Dermis blood vessel endothelial cell (primary cell): Measurements from ENCODE around the gene B4GALNT3. TPM values are rescaled to one million over a fixed set of nuclear protein-coding genes. Genes with fewer than 3 reads are reported as not detected.

Experiments
- DNase-seq: peaks from one replicate; pipeline ENCODE4 v3.0.0; 2010
- total RNA-seq: library from RNA; depleted of rRNA; stranded (reverse); fragments of >200 nt; gene quantifications from 2 replicates; pipeline ENCODE4 v1.2.3, GENCODE V29; 2014

Gene B4GALNT3
- total RNA-seq, 1 donor from 2014 or later, result not detected

GRCh38 chr12:541676-542324, 82.1 kb downstream of the B4GALNT3 start:
- no peak for DNase-seq

DNA sequence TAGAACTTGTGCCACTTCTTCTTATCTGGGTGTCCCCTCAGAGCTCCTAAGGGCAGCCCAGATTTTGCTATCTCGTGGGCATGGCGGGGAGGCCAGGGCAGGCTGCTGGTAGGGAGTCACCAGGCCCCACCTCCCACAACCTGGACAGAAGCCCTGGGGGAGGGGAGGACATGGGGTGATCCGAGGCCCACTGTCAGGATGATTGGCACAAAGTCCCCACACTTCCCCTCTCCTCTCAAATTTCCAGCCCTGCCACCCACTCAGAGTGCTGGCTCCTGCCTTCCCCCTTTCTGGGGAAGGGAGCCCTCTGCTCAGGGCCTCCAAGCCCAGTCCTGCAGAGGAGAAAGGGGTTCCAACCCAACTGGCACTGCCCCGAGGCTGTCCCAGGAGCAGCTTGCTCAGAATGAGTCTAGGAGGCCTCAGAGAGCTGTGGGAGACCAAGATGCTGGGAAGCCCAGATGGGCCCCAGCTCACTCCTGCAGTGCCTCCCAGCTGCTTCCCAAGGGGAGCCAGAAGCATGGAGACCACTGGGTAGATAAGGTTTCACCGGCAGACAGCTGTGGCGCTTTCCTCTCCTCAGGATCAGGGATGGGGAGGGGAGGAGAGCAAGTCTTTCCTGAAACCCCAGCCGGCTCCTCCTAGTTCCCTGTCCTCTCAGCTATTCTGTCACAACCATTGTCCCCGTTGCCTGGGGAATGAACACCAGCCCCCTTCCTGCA, 82.8 kb downstream of the B4GALNT3 start:
- DNase-seq, result no peak

DNA sequence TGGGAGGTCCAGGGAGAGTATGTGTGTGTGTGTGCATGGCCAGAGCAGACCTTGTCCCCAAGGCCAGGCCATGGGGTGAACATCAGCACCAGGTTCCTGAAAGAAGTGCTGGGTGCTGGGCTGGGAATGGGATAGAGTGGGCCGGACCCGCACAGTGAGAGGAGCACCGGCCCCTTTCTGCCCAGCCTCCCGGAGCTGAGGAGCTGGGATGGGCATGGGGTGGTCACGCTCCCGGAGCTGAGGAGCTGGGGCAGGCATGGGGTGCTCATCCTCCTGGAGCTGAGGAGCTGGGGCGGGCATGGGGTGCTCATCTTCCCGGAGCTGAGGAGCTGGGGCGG, 83.3 kb downstream of the B4GALNT3 start:
- no peak for DNase-seq

GRCh38 chr12:544142-544541, 84.4 kb downstream of the B4GALNT3 start:
- DNase-seq, result no peak

GRCh38 chr12:544941-545635, 85.3 kb downstream of the B4GALNT3 start:
- DNase-seq, result peak; percentile 25

DNA sequence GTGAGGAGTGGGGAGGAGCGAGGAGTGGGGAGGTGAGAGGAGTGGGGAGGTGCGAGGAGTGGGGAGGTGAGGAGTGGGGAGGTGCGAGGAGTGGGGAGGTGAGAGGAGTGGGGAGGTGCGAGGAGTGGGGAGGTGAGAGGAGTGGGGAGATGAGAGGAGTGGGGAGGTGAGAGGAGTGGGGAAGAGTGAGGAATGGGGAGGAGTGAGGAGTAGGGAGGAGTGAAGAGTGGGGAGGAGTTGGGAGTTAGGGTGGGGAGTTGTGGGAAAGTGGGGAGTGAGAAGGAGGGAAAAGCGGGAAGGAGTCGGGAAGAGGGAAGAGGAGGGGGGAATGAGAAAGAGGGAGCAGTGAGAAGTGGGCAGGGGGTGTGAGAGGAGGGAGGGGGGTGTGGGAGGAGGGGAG, 86.1 kb downstream of the B4GALNT3 start:
- no peak for DNase-seq

DNA sequence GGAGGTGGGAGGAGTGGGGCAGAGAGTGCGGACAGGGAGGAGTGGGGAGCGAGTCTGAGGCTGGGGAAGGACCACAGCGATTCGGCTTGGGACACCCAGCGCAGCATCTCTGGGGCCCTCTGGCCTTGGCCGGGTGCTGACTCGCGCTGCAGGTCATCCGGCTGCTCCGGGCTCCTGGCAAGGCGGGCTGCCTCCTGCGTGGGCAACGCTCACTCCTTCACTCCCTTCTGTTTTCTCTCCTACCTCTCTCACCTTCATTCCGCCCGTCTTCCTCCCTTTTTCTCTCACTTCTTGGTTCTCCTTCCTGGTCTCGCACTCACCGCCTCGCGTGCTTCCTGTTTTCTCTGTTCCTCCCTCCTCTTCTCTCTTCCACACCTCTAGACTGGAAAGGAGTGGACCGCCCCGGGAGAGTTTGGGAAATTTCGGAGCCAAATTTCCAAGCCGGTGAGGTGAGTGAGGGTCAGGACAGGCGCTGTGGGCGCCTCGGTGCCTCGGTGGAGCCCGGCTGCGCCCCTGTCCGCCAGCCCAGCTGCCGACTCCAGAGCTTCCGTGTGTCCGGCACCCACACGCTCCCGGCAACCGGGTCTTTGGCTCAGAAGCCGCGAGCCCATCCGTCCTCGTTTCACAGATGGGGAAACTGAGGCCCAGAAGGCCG, 86.7 kb downstream of the B4GALNT3 start:
- no peak for DNase-seq

DNA sequence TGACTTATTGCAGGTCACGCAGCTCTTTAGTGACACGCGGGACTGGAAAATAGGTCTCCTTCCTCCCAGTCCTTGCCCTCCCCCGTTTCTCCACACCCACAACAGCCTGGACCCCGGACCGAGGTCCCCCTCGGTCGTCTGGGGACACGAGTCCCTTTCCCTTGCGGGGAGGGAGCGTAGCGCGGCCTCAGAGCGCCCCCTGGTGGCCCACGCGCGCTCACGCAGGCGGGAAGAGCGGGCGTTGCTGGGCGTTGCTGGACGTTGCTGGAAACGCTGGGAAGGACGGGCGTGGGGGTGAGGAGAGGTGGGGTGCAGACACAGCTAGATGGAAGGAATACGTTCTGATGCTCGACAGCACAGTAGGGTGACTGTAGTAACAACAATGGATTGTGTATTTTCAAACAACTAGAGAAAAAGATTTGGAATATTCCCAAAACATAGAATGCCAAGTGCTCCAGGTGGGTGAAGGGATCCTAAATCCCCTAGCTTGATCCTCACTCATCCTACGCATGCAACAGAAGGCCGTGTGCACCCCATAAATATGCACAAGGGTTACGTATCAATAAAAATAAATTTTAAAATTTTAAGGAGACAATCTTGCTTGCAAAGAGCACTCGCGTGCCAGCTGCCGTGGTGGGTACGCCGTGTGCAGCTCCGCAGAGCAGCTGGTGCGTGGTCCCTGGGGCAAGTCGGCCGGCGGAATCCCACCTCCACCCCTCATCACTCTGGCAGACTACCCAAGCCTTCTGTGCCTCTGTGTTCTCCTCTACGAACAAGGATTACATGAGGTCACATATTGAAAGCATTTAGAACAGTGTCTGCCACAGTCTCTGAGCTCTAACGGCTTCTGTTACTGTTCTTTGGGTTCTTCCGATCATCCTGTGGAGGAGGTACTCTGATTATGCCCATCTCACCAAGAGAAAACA, 87.4 kb downstream of the B4GALNT3 start:
- peak; percentile 74 for DNase-seq

GRCh38 chr12:547883-548470, 88.2 kb downstream of the B4GALNT3 start:
- DNase-seq, result no peak

DNA sequence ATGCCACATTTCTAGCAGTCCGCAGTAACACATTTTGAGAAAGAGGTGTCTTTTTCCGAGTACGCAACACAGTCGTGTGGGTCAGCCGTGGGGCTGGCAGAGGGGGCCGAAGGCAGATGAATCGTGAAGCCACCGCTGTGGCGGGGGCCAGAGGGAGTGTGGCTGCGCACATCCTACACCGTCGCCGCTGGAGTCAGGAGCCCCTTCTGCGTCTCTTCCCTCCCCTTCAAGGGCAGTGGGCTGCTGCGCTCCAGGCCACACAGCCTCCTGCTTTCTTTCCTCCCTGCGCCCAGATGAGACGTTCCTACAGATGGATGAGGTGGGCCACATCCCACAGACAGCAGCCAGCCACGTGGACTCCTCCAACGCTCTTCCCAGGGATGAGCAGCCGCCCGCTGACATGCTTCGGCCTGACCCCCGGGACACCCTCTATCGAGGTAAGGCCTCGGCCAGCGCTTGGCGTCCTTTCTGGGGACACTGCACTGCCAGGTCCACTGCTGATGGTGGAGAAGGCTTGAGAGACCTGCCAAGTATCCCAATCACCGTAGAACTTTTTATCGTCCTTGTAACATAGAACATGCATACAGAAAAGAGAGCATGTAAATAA, 89.8 kb downstream of the B4GALNT3 start:
- DNase-seq, result no peak

GRCh38 chr12:550473-551260, 90.9 kb downstream of the B4GALNT3 start:
- DNase-seq, result no peak

GRCh38 chr12:552466-552865, 92.7 kb downstream of the B4GALNT3 start:
- DNase-seq, result no peak

DNA sequence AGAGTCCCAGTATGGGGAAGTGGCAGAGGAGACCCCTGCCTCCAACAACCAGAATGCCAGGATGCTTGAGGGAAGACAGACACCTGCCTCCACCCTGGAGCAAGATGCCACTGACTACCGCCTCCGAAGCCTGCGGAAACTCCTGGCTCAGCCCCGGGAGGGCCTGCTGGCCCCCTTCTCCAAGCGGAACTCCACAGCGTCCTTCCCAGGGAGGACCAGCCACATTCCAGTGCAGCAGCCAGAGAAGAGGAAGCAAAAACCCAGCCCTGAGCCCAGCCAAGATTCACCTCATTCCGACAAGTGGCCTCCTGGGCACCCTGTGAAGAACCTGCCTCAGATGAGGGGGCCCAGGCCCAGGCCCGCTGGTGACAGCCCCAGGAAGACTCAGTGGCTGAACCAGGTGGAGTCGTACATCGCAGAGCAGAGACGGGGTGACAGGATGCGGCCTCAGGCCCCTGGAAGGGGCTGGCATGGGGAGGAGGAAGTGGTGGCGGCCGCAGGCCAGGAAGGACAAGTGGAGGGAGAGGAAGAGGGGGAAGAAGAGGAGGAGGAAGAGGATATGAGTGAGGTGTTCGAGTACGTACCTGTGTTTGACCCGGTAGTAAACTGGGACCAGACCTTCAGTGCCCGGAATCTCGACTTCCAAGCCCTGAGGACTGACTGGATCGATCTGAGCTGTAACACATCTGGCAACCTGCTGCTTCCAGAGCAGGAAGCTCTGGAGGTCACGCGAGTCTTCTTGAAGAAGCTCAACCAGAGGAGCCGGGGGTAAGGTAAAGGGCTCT, 93.7 kb downstream of the B4GALNT3 start:
- no peak for DNase-seq

GRCh38 chr12:554001-554285, 94.2 kb downstream of the B4GALNT3 start:
- no peak for DNase-seq

- DNase-seq, result no peak
Measured at GRCh38 chr12:556498-556897, 96.8 kb downstream of the B4GALNT3 start.

- no peak for DNase-seq
Measured at GRCh38 chr12:558580-558979, 98.8 kb downstream of the B4GALNT3 start.

DNA sequence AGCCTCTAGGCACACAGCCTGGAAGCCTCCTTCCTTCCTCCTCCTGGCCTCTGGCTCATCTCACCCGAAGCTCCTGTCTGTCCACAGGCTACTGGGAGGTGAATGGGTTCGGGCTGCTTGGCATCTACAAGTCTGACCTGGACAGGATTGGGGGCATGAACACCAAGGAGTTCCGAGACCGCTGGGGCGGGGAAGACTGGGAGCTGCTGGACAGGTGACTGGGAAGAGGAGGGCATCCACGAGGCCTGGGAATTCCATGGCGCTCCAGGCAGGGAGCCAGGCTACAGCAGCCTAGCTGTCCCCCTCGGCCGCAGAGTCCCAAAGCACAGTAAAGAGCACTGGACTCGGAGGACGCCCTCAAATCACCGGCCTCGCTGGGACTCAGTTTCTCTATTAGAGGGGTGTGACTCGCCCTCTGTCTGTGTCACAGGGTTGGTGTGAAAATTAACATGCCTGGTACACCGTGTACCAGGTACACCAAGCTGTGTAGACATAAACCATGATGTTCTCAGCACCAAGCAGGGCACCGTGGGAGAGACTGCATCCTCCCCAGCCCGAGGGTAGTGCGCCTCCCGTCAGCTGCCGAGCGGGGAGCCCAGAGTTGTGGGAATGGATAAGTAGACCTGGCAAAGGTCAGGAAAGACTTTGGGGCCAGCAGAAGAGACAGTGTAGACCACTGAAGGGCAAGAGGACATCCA, 99.6 kb downstream of the B4GALNT3 start:
- DNase-seq, result no peak

GRCh38 chr12:559906-560455, 100.2 kb downstream of the B4GALNT3 start:
- DNase-seq, result no peak
